AG10803 (cell line): ENCODE measurements around the gene CDK14.

Source experiments
- DNase-seq: peaks from one replicate; pipeline ENCODE4 v3.0.0; 2010; ENCODE audit warnings: low read depth
- H3K4me3 ChIP-seq: 2 replicates; pipeline ENCODE4 v1.5.1; 2011; ENCODE audit warnings: mild to moderate bottlenecking, low read length, control low read depth
- TF ChIP-seq, protein P1 (sequence below): conservative IDR thresholded peaks from 2 replicates; pipeline ENCODE4 v1.5.1; 2011; ENCODE audit warnings: mild to moderate bottlenecking, low read length, control low read depth, inconsistent platforms

CDK14 gene

DNA sequence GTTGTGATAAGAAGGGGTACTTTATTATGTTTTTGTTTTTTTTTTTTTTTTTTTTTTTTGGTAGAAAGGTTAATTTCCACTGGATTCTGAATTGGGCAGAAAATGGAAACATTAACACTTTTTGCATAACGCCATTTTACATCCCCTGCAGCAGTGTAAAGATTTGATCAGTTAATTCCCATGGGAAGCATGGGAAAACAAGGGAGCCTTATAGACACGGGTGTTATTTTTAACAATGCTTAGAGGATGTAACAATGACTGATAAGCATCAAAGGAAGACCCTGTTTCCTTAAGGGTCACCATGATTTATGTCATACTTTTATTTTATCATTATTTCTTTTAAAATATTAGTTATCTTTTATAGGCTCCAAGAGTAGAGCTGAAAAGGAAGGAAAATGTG, 140.2 kb downstream of the CDK14 start:
- TF ChIP-seq, protein P1, sequence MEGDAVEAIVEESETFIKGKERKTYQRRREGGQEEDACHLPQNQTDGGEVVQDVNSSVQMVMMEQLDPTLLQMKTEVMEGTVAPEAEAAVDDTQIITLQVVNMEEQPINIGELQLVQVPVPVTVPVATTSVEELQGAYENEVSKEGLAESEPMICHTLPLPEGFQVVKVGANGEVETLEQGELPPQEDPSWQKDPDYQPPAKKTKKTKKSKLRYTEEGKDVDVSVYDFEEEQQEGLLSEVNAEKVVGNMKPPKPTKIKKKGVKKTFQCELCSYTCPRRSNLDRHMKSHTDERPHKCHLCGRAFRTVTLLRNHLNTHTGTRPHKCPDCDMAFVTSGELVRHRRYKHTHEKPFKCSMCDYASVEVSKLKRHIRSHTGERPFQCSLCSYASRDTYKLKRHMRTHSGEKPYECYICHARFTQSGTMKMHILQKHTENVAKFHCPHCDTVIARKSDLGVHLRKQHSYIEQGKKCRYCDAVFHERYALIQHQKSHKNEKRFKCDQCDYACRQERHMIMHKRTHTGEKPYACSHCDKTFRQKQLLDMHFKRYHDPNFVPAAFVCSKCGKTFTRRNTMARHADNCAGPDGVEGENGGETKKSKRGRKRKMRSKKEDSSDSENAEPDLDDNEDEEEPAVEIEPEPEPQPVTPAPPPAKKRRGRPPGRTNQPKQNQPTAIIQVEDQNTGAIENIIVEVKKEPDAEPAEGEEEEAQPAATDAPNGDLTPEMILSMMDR, result no peak
- no peak for DNase-seq

DNA sequence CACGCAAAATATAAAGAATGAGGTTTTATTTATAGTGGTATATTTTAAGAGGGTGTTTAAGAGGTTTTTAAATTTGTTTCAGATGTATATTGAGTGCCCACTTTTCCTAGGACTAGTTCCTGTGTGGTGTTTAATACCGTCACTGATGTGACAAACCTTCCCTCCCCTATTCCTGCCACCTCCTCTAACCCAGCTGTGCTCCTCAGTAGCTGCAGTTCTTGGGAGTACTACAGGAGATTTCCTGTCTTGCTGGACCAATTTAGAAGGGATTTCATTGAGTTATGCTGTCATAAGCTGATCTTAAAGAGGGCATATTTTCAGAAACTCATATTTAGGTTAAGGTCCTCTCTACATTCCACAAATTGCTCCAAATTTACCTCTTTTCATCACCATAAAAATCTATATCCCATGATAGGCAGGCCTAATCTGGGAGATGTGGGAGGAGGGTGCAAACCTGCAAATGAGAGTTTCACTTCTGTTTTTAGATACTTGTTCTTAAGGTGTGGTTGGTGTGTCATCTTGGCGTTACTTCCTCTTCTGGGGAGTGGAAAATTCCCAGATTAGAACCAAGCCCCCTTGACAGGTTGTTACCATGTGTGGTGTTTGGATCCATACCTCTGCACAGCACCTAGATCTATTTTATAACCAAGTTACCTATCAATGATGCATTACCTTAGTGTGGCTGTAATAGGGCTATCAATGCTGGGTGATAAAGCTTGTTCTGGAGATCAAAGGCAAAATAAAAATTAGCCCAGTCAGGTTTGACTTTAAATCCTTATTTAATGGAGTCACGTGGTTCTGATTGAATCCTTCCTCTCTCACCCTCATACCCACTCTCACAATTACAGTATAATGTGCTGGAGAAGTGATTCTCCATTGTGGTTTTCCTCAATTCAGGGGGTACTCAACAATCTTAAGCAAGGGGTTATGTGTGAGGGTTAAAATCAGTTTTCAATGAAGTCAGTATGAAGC, 141.1 kb downstream of the CDK14 start:
- no peak overlapping the region for H3K4me3 ChIP-seq
- DNase-seq, result no peak
- TF ChIP-seq, protein P1, result no peak

More for the DNA sequence above, 140.2 kb downstream of the CDK14 start:
- no peak overlapping the region for H3K4me3 ChIP-seq

DNA sequence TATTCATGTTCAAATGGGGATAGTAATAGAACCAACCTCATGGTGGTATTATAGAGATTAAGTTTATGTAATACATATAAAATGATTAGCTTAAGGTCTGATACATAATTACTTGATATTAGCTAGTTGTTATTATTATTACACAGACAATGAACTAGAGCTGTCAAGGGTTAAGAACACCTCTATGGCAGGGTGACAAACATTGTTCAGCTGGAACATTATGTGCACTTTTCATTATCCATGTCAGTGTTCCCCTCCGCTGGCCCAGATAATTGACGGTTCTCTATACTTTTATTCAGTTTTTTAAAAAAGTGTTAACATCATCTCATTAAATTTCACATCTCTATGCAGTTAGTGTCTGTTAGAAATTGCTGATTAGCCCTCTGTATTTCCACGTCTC, 142.1 kb downstream of the CDK14 start:
- no peak overlapping the region for H3K4me3 ChIP-seq
- no peak for DNase-seq
- TF ChIP-seq, protein P1, result no peak

DNA sequence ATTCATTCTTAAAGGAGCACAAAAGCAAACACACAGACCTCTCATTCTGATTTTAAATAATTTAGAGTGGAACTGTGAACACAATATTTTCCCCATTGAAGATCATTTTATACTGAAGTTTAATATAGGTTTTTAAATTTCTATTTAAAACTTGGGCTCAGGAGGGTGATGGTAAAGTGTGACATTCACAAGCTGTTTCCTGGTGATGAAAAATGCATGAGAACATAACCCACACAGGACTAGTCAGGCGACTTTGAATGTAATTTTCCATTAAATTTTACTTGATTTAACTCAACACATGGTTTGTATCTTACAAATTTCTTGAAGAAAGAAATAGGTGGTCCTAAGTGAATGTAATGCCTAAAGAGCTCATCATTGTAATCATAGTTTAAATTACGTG, 143.6 kb downstream of the CDK14 start:
- H3K4me3 ChIP-seq, result no peak overlapping the region
- TF ChIP-seq, protein P1, result no peak
- no peak for DNase-seq

DNA sequence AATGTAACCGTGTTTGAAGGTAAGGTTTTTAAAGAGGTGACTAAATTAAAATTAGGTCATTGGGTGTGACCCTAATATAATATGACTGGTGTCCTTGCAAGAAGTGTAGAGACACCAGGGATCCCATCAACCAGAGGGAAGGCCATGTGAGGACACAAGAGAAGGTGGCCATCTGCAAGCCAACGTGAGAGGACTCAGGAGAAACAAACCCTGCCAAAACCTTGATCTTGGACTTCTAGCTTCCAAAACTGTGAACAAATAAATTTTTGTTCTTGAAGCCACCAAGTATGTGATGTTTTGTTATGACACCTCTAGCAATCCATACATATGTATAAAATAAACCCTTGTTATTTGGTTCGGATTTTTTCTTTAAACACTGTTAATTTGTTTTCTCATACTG, 144.3 kb downstream of the CDK14 start:
- no peak overlapping the region for H3K4me3 ChIP-seq
- TF ChIP-seq, protein P1, result no peak
- no peak for DNase-seq

DNA sequence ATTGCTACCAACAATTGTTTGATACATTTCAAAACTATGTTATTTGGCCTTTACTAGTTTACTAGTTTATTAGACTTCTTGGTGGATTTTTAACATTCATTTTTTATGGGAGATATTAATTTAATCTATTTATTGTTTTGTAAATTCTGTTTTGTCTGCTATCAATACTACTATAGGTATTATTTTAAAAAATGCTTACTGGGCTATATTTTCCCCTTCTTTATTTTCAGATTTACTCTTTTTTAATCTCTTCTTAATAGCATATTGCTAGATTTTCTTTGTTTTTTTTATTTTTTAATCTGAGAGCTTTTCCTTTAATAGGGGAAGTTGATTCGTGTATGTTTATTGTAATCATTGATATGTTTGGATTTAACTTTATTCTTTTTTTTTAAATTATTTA, 147.5 kb downstream of the CDK14 start:
- DNase-seq, result no peak
- H3K4me3 ChIP-seq, result no peak overlapping the region
- TF ChIP-seq, protein P1, result no peak

DNA sequence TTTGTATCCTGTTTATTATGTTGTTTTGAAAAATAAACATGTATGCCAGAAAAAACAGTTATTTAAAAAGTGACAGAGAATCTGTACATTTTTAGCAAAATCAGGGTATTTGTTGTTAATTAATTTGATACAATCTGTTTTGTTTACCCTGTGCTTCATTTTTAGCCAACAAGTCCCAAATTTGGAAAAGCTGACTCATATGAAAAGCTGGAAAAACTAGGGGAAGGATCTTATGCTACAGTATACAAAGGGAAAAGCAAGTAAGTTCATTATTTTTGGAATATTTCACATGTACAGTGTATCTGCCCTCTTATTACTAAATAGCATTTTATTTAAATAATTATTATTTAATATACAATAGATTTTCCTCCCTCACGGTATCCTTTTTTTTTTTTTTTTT, 151.4 kb downstream of the CDK14 start:
- DNase-seq, result no peak
- TF ChIP-seq, protein P1, result no peak

More for the DNA sequence above, 151.4 kb downstream of the CDK14 start:
- no peak overlapping the region for H3K4me3 ChIP-seq
